HL-60 (cell line): Measurements from ENCODE around the gene OXSR1.

Experiments used
- DNase-seq, 2 experiments: peaks; one replicate each; pipeline ENCODE4 v3.0.0-alpha.2; 2010 to 2020; ENCODE audit warnings: low read depth in 1 of 2, low spot score in 1 of 2
- H3K27ac ChIP-seq: fragments of 250-450 bp; sonication (Bioruptor Pico); replicated peaks from 2 replicates; pipeline ENCODE4 v1.5.1; 2020; ENCODE audit warnings: mild to moderate bottlenecking, moderate library complexity
- H3K27me3 ChIP-seq: fragments of 250-450 bp; sonication (Bioruptor Pico); 2 replicates; pipeline ENCODE4 v1.5.1; 2021; ENCODE audit warnings: mild to moderate bottlenecking, moderate library complexity; ENCODE audit not compliant: insufficient read depth, poor library complexity, severe bottlenecking
- H3K4me3 ChIP-seq: replicated peaks from 2 replicates; pipeline ENCODE4 v1.5.1; 2011; ENCODE audit warnings: mild to moderate bottlenecking, control low read depth, low read length; ENCODE audit not compliant: insufficient read depth
- CTCF ChIP-seq: IDR thresholded peaks from one replicate; pipeline ENCODE4 v1.5.1; 2011; ENCODE audit warnings: low read length, control low read depth, inconsistent platforms; ENCODE audit not compliant: insufficient read depth
- GABPA ChIP-seq: IDR thresholded peaks from 2 replicates; pipeline ENCODE4 v1.6.1; 2012; ENCODE audit warnings: low read depth
- POLR2AphosphoS5 ChIP-seq: IDR thresholded peaks from 2 replicates; pipeline ENCODE4 v1.6.1; 2012; ENCODE audit warnings: low read depth
- REST ChIP-seq: IDR thresholded peaks from 2 replicates; pipeline ENCODE4 v1.6.1; 2012; ENCODE audit warnings: low read depth; ENCODE audit not compliant: insufficient replicate concordance
- SPI1 ChIP-seq: IDR thresholded peaks from 2 replicates; pipeline ENCODE4 v1.6.1; 2012; ENCODE audit warnings: low read depth, mild to moderate bottlenecking, borderline replicate concordance

The OXSR1 gene

GRCh38 chr3:38267662-38268061, 102.3 kb downstream of the OXSR1 start:
- no peak overlapping the region; the same call in none of the 2 replicates for H3K27ac ChIP-seq
- H3K27me3 ChIP-seq = no peaks in the 10 kb centered on the region
- no peak overlapping the region for H3K4me3 ChIP-seq
- no peak for DNase-seq
- TF ChIP-seq REST = no peak
- no peak for TF ChIP-seq CTCF
- no peak for TF ChIP-seq SPI1
- TF ChIP-seq GABPA = no peak
- no peak for TF ChIP-seq POLR2AphosphoS5

- Histone ChIP-seq H3K4me3 (no peak overlapping the region), H3K27ac (peak overlapping the region; percentile 34), H3K27me3 (no peaks in the 10 kb centered on the region)
- DNase-seq = peak in 1 of 2 experiments; percentile 38
- no peak for TF ChIP-seq SPI1
- TF ChIP-seq GABPA = no peak
- no peak for TF ChIP-seq REST
- TF ChIP-seq CTCF = no peak
- no peak for TF ChIP-seq POLR2AphosphoS5
Observed at GRCh38 chr3:38268087-38268486, 102.8 kb downstream of the OXSR1 start.

- peak in 1 of 2 experiments; percentile 74 for DNase-seq
- Histone ChIP-seq H3K27ac (peak overlapping the region; percentile 34), H3K4me3 (no peak overlapping the region), H3K27me3 (no peaks in the 10 kb centered on the region)
- no peak for TF ChIP-seq REST
- TF ChIP-seq SPI1 = peak; percentile 91
- TF ChIP-seq CTCF = no peak
- TF ChIP-seq GABPA = no peak
- no peak for TF ChIP-seq POLR2AphosphoS5
Observed at GRCh38 chr3:38268522-38268921, 103.2 kb downstream of the OXSR1 start.
